Measurements from ENCODE around the gene IMMP1L. TPM values are rescaled to one million over a fixed set of nuclear protein-coding genes. Genes with fewer than 3 reads are reported as not detected.

The IMMP1L gene
- total RNA-seq, result 11.3 and 13.2 TPM in 2 replicates

- no peaks in the 10 kb centered on the region for H3K27me3 ChIP-seq (ENCODE audit: control insufficient read depth, insufficient read depth, low read length)
- H3K36me3 ChIP-seq (ENCODE audit: control insufficient read depth, insufficient read depth, low read length), result peaks cover 2% of the 10 kb centered on the region
- peak; percentile 70 for FAIRE-seq
- no peak for TF ChIP-seq CTCF (IDR thresholded peaks at IDR 0.05; ENCODE audit: insufficient read depth, low read length, severe bottlenecking)
- DNase-seq (ENCODE audit: low read depth), result peak; percentile 94
- peak within 1 kb of the TSS; percentile 65 for H3K4me3 ChIP-seq (ENCODE audit: low read depth, low read length)
Measured at GRCh38 chr11:31509429-31510345, at the start of gene IMMP1L, which contains the start of gene ELP4. TSS of gene IMMP1L (minus strand) at chr11:31509622. CDS start at chr11:31463276, 46,346 bp downstream. TSS of gene ELP4 (plus strand) at chr11:31509767. CDS start at chr11:31509785, 18 bp downstream.

- no peak for FAIRE-seq
- TF ChIP-seq CTCF (IDR thresholded peaks at IDR 0.05; ENCODE audit: insufficient read depth, low read length, severe bottlenecking), result no peak
- no peak overlapping the region for H3K4me3 ChIP-seq (ENCODE audit: low read depth, low read length)
- no peaks in the 10 kb centered on the region for H3K27me3 ChIP-seq (ENCODE audit: control insufficient read depth, insufficient read depth, low read length)
- DNase-seq (ENCODE audit: low read depth), result no peak
- no peaks in the 10 kb centered on the region for H3K36me3 ChIP-seq (ENCODE audit: control insufficient read depth, insufficient read depth, low read length)
Measured at GRCh38 chr11:31558001-31558400, 48.6 kb upstream of the IMMP1L start.

GRCh38 chr11:31555938-31556337 lies 46.5 kb upstream of the IMMP1L start:
- TF ChIP-seq CTCF (IDR thresholded peaks at IDR 0.05; ENCODE audit: insufficient read depth, low read length, severe bottlenecking), result no peak
- FAIRE-seq, result no peak
- H3K27me3 ChIP-seq (ENCODE audit: control insufficient read depth, insufficient read depth, low read length), result no peaks in the 10 kb centered on the region
- no peak for DNase-seq (ENCODE audit: low read depth)
- H3K36me3 ChIP-seq (ENCODE audit: control insufficient read depth, insufficient read depth, low read length), result no peaks in the 10 kb centered on the region
- H3K4me3 ChIP-seq (ENCODE audit: low read depth, low read length), result no peak overlapping the region

- no peak for TF ChIP-seq CTCF (IDR thresholded peaks at IDR 0.05; ENCODE audit: insufficient read depth, low read length, severe bottlenecking)
- no peaks in the 10 kb centered on the region for H3K36me3 ChIP-seq (ENCODE audit: control insufficient read depth, insufficient read depth, low read length)
- FAIRE-seq (no peak), DNase-seq (ENCODE audit: low read depth) (no peak)
- H3K27me3 ChIP-seq (ENCODE audit: control insufficient read depth, insufficient read depth, low read length), result no peaks in the 10 kb centered on the region
- no peak overlapping the region for H3K4me3 ChIP-seq (ENCODE audit: low read depth, low read length)
Measured at GRCh38 chr11:31542862-31543261, 33.4 kb upstream of the IMMP1L start.

GRCh38 chr11:31535479-31535878 lies 26.1 kb upstream of the IMMP1L start:
- Histone ChIP-seq H3K4me3 (ENCODE audit: low read depth, low read length) (no peak overlapping the region), H3K27me3 (ENCODE audit: control insufficient read depth, insufficient read depth, low read length) (no peaks in the 10 kb centered on the region), H3K36me3 (ENCODE audit: control insufficient read depth, insufficient read depth, low read length) (no peaks in the 10 kb centered on the region)
- no peak for TF ChIP-seq CTCF (IDR thresholded peaks at IDR 0.05; ENCODE audit: insufficient read depth, low read length, severe bottlenecking)
- DNase-seq (ENCODE audit: low read depth) (no peak), FAIRE-seq (no peak)

Data from bronchial epithelial cell (primary cell).